GM19463 (cell line): ENCODE measurements around the gene CYB5R4.
A peak's percentile ranks its signal among the peaks of the same experiment; 100 is the strongest.
"Not testable (repeated sequence)": the region's sequence is repeated elsewhere in the genome, so short reads cannot be mapped to it uniquely, and the experiment has no call there.

ENCODE experiments used
- ATAC-seq: cut with Tn5 transposase; IDR thresholded peaks from one replicate; pipeline ENCODE4 v1.9.1; 2021; ENCODE audit warnings: mild to moderate bottlenecking, moderate library complexity; ENCODE audit not compliant: unreplicated experiment

CYB5R4 gene

DNA sequence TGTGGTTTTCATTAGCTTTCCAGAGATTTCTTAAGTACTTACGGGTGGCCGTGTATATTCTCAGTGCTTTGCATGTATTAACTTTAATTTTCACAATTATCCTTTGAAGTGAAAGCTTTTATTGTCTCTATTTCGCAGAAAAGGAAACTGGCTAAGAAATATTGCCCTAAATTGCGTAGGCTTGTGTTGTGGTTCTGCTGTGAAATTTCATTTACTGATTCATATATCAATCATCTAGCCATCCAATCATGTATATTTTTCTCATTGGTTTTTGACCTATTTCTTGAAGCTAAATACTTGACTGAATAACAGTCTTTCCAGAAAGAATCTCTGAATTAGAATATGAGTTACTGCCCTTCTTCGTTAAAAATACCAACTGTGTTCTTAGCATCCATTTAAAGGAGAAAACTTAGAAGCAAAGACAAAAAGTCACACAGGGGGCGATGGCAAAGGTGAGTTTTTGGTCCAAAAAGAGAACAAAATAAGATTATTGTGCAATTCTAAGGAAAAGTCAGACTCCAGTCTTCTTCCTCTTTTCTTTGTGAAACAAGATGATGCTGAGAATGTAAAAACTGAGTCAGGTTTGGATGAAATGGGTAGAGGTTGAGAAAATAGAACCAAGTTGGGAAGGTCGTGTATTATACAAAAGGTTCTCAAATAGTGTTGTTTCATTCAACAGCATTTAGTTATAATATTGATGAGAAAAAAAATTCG lies 1.4 kb downstream of the CYB5R4 start:
- no peak for ATAC-seq

DNA sequence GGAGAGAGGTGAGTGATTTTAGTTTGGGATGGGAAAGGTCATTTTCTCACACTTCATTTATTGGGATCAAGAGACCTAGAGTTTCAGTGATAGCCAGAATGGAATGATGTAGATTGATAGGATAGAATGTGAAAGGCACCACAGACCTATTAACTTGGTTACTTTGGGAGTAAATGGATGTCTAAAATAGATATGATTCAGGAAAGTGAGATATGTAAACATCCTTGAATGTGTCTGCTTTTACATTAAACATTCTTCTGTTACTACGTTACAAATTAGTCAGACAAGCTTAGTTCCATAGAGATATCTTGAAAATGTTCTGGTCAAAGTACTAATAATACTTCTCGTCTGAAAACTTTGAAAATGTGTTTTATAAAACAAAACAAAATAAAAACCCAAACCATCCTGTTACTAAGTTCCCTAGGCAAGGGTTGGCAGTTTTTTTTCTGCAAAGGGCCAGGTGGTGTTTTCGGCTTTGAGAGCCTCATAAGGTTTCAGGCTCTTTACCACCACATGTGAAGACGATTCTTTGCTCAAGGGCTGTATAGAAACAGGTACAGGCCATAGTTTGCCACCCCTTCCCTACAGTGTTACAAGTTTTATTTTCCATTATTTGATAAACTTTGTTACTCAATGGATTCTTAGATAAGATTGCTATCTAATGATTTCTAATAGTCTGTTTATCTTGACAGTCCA lies 3.4 kb downstream of the CYB5R4 start:
- ATAC-seq = no peak

DNA sequence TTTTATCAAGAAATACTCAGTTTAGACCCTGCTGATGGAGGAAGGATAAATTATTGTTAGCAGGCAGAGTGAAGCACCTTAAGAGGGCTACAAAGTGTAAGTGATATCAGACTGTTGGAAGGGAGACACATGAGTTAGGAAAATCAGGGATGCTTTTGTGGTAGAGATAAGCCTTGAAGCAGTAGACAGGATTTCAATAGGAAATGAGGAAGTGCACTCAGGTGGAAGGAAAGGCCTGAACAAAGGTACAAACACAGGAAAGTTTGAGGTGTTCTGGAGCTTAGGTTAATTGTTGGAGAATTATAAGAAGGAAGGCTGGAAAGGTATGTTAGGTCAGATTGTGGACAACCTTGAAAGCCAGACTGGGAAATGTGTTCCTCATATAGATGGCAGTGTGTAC lies 7.6 kb downstream of the CYB5R4 start:
- ATAC-seq = no peak

DNA sequence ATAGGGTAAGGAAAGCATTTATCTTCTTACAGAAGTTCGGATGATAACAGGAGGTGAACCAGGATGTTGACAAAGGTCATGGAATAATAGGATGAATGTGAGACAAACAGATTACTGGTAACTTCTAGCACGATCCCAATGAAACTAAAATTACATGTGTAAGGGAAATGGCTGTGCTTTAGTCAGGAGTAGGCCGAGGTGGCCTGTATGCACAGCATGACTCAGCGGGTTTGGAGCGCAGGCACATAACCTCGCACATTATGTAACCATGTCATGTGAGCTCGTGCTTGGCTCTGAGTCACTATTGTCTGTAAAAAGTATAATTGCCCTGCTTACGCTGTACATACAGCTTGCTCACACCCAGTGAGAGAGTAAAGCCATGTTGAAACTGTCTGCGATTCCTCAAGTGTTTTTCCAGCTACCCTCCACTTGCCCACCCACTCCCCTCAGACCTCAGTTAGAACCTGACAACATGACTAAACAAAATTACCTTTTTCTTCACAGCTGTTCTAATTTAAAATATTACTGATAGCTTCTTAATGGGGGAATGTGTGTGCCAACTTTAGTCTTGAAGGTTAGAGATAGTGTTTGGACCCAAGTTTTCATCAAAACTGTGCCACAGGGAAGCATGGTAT lies 8.2 kb downstream of the CYB5R4 start:
- no peak for ATAC-seq

DNA sequence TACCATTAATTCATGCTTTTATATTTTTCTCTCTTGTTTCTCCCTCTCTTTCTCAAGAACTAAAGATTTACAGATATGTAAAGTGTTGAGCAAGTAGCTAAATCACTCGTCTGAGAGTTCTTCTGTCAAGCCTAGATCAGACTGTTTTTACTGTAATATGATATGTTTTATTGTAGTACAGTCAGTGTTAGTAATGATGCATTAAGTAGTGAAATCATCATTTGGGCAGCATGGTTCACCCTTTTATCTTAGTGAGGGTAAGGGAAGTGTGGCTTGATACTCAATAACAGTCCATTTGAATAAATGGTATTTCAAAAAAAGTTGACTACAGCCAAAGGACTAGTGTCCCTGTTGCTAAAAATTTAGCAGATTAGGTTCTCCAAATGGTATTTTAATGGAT lies 9.2 kb downstream of the CYB5R4 start:
- ATAC-seq = no peak

DNA sequence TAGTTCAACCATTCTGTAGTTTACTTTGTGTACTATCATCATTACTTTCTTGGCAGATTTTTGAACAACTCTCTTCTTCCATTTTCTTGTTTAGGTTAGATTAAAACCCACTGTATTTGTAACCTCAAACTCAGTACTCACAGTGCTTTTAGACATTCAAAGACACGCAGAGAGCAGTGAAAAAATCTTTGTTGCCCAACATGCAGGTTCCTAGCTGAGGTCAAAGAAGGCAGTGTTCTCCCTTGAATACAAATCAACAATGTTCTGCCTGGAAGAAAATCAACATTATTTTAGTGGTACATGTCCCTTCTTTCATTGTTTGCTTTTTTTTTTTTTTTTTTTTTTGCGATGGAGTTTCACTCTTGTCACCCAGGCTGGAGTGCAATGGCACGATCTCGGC lies 11.2 kb downstream of the CYB5R4 start:
- no peak for ATAC-seq

DNA sequence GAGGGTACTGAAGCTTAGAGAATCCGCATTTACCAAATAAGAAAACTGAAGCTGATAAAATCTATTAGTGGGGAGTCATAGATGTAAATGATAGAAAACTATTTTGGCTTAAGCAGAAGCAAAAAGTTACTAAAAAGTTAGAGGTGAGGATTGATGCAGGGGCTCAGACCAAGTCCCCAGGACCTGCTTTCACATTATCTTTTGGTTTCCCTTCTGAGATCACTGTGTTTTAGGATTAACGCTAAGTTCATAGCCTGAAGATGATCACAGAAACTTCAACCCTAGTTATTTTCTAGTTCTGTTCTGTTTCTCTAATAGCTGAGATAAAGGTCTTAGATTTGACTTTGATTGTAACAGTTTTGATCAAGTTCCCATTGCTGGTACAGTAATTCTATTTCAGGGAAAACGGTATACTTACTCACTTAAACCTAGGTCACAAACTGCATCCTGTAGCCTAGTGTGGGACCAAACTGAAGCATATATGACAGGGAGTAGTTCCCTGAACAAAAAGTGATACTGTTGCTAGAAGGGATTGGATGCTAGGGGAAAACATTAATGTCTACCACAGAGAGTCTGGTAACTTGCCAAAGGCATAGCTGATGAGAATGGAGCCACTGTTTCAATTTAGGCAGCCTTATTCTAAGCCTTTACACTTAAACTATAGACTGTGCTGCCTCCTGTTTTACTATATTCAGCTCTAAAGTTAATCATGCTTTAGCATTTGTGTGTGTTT lies 13.1 kb downstream of the CYB5R4 start:
- no peak for ATAC-seq

DNA sequence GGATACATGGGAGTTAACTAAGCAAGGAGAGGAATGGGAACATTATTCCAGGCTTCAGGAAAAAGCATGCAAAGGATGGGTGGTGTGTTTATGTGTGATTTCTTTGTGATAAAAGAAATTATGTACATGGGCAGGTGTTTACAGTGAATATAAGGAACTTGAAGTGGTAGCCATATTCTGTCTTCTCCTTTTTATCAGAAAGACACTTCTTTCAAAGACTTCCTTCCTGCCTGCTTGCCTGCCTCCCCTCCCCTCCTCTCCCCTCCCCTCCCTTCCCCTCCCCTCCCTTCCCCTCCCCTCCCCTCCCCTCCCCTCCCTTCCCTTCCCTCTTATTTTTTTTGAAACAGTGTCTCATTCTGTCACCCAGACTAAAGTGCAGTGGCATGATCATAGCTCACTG lies 14.4 kb downstream of the CYB5R4 start:
- no peak for ATAC-seq

DNA sequence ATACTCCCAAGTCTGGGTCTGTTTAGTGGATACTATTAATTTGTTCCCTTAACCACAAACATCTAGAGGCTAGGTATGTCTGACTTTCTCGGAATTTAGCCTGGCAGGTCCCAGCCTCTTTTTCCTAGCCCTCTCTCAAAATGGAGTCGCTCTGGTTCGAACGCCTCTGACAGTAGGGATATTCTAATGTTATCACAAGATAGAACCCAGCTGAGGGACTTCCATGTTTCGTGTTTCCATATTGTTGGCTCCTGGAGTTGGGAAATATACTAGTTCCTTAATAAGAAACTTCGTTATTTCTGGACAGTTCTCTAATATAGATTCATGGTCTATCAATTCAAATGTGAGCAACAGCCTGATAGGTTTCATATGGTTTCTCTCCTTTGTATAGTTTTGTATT lies 16.4 kb downstream of the CYB5R4 start:
- no peak for ATAC-seq

DNA sequence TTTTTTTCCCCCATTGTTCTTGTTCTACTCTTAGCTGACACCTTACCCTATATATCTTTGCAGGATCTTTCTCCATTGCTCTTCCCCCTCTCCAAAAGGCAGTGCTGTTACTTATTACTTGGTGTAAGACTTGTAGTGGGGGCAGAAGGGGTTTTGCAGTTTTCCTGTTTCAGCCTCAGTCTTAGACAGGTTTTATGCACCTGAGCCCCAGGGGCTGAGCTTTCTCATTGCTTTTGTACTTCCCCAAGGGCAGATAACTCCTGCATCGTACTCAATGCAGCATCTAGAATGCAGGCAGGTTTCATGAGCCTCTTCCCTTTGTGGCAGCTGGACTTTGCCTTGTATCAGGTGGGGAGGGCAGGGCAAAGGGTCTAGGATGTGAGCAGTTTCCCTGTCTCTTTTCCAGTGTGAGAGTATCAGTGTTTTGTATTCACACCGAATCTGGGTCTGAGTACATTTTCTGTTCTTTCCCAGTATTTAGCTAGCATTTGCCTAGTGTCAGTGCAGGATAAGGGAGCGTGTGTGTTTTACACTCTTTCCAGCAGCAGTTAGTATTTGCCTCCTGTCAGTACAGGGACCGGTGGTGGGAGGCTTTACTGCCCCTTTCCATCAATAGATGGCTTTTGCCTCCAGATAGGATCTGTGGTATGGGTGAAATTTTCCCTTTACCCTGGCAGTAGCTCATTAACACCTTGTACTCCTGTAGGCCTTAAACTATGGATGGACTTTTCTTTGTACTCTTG lies 19.6 kb downstream of the CYB5R4 start:
- ATAC-seq = no peak

DNA sequence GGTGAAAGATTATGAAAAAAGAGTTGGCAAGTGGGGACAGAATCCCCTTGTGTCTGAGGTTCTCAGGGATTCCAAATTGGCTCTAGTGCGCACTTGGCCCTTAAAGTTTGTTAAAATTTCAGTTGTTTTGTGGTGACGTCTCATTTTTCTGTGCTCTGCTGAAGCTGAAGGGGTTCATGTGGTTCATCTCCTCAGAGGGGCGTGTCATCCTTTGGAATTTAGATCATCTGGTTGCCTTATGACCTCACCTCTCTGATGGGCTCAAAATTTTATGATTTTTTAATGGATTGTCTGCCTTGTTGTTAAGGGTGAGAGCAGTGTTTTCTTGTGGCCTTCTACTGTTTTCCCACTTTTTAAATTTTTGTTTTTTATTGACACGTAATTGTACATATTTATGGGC lies 20.3 kb downstream of the CYB5R4 start:
- ATAC-seq = no peak

DNA sequence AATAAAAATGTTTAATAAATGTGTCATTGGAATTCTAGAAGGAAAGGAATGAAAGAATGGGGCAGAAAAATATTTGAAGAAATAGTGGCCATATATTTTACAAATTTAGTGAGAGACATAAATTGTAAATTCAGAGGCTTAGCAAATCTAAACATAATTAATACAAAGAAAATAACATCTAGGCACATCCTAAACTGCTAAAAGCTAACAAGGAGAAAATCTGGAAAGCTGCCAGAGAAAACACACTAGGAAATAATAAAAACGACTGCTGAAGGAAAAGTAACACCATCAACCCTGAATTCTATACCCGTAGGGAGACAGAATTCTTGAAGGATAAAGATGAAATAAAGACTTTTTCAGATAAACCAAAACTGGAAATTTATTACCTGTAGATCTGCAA lies 23.8 kb downstream of the CYB5R4 start:
- no peak for ATAC-seq

DNA sequence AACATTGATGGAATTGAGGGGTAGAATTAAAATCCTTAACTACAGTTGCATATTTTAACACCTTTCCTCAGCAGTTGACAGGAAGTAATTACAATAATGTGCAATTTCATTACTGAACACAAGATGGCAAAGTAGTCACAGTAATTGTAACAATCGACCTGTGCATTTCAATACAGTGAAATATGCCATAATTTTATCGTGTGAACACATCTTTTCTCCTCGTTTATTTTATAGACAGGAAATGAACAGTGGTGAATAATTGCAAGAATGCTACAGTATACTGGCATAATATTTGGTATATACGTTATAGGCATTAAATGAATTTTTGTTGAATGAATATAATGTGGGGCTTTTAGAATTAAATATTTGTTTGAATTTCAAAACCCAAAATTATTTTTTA lies 25.0 kb downstream of the CYB5R4 start:
- ATAC-seq = peak; percentile 78

DNA sequence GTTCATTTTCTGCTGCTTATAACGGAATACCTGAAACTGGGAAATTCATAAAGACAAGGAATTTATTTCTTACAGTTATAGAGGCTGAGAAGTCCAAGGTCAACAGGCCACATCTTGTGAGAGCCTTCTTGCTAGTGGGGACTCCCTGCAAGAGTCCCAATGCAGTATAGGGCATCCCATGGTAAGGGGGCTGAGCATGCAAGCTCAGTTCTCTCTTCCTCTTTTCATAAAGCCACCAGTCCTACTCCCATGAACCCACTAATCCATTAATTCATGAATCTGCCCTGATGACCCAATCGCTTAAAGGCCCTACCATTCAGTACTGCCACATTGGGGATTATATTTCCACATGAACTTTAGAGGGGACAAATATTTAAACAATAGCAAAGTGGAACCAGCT lies 26.5 kb downstream of the CYB5R4 start:
- no peak for ATAC-seq

DNA sequence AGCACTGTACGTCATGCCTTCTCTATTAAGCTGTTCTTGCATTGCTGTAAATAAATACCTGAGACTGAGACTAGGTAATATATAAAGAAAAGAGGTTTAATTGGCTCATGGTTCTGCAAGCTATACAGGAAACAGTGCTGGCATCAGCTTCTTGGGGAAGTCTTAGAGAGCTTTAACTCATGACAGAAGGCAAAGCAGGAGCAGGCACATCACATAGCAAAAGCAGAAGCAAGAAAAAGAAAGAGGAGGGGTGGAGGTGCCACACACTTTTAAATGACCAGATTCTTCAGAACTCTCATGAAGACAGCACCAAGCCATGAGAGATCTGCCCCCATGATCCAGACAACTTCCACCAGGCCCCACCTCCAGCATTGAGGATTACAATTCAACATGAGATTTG lies 30.1 kb downstream of the CYB5R4 start:
- no peak for ATAC-seq

DNA sequence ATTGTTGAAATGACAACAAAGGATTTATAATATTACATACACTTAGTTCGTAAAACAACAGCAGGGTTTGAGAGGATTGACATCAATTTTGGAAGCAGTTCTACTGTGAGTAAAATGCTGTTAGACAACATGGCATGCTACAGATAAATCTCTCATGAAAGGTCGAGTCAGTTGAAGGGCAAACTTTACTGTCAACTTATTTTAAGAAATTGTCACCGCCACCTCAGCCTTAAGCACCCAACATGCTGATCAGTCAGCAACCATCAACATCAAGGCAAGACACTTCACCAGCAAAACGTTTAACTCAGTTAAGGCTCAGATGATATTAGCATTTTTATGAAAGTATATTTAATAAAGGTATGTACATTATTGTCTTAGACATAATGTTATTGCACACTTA lies 31.0 kb downstream of the CYB5R4 start:
- no peak for ATAC-seq

DNA sequence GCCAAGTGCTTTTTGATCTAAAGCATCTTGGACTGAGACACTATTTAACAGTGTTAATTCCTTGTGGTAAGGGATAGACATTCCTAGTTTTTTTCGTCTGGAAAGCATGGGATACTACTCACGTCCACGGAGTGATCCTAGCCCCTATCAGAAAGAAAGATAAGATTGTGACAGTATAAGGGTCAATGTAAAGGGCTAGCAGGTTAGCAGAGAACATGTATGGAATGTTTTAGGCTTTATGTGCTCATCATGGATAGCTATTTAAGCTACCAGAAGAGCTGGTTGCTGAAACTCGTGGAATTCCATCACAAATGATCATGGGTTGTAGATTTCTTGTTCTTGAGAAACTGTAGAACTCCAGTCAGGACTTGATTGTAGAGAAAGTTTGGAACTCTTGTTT lies 32.1 kb downstream of the CYB5R4 start:
- no peak for ATAC-seq

DNA sequence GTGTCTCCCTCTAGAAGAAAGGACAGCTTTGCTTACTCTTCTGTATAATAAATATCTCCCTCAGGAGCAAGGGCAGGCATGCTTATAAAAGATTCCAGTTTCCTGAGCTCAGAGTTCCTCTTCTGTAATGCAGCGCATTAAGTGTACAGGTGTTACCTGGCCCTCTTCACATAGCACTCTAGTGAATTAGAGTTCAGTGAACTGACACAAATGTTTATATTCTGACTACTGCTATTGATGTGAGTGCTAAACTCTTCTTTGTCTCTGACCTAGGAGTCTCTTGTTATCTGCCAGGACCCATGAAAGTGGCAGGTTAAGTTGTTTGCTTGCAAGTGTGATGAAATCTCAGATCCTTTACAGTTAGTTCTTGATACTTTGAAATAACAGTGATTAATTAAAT lies 33.5 kb downstream of the CYB5R4 start:
- ATAC-seq = no peak

DNA sequence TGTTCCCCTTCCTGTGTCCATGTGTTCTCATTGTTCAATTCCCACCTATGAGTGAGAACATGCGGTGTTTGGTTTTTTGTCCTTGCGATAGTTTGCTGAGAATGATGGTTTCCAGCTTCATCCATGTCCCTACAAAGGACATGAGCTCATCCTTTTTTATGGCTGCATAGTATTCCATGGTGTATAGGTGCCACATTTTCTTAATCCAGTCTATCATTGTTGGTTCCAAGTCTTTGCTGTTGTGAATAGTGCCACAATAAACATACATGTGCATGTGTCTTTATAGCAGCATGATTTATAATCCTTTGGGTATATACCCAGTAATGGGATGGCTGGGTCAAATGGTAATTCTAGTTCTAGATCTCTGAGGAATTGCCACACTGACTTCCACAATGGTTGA lies 37.6 kb downstream of the CYB5R4 start:
- not testable (repeated sequence) for ATAC-seq

DNA sequence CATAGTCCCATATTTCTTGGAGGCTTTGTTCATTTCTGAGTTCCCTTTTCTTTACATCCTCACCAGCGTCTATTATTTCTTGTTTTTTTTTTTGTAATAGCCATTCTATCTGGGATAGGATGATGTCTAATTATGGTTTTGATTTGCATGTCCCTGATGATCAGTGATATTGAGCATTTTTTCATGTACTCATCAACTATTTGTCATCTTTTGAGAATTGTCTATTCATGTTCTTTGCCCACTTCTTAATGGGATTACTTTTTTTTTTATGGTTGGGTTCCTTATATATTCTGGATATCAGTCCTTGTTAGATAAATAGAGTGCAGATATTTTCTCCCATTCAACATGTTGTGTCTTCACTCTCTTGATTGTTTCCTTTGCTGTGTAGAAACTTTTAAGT lies 42.1 kb downstream of the CYB5R4 start:
- ATAC-seq = no peak

DNA sequence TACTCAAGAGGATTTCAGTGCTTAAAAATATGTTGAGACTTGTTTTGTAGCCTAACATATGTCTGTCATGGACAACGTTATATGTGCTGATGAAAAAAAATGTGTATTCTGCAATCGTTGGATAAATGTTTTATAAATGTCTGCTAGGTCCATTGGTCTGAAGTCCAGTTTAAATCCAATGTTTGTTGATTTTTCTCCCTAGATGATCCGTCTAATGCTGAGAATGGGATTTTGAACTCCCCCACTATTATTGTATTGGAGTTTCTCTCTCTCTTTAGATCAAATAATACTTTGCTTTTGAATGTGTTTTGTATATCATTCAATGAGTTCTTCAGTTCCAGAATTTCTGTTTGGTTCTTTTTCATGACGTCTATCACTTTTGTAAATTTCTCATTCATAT lies 44.9 kb downstream of the CYB5R4 start:
- ATAC-seq = no peak
